GM12875 (cell line): Measurements from ENCODE around the gene LTBP3.
"Not testable (repeated sequence)": the region's sequence is repeated elsewhere in the genome, so short reads cannot be mapped to it uniquely, and the experiment has no call there.

Experiments
- H3K4me3 ChIP-seq: one replicate; pipeline ENCODE4 v1.5.1; 2011; ENCODE audit warnings: low read depth, low read length, control low read depth
- TF ChIP-seq, protein P1 (sequence below): IDR thresholded peaks from 2 replicates; pipeline ENCODE4 v1.5.1; 2011; ENCODE audit warnings: low read depth, mild to moderate bottlenecking, control low read depth, inconsistent platforms, low read length, moderate library complexity, borderline replicate concordance; ENCODE audit not compliant: insufficient read depth

The LTBP3 gene

DNA sequence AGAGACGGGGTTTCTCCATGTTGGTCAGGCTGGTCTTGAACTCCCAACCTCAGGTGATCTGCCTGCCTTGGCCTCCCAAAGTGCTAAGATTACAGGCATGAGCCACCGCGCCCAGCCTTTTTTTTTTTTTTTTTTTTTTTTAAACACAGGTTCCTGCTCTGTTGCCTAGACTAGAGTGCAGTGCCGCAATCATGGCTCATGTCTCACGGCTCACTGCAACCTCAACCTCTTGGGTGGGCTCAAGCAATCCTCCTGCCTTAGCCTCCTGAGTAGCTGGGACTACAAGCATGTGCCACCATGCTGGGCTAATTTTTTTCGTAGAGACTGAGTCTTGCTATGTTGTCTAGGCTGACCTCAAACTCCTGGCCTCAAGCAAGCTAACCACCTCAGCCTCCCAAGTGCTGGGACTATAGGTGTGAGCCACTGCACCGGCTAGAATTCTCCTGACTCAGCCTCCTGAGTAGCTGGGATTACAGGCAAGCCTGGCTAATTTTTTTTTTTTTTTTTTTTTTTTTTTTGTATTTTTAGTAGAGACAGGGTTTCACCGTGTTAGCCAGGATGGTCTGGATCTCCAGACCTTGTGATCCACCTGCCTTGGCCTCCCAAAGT, 39.1 kb downstream of the LTBP3 start:
- not testable (repeated sequence) for H3K4me3 ChIP-seq

DNA sequence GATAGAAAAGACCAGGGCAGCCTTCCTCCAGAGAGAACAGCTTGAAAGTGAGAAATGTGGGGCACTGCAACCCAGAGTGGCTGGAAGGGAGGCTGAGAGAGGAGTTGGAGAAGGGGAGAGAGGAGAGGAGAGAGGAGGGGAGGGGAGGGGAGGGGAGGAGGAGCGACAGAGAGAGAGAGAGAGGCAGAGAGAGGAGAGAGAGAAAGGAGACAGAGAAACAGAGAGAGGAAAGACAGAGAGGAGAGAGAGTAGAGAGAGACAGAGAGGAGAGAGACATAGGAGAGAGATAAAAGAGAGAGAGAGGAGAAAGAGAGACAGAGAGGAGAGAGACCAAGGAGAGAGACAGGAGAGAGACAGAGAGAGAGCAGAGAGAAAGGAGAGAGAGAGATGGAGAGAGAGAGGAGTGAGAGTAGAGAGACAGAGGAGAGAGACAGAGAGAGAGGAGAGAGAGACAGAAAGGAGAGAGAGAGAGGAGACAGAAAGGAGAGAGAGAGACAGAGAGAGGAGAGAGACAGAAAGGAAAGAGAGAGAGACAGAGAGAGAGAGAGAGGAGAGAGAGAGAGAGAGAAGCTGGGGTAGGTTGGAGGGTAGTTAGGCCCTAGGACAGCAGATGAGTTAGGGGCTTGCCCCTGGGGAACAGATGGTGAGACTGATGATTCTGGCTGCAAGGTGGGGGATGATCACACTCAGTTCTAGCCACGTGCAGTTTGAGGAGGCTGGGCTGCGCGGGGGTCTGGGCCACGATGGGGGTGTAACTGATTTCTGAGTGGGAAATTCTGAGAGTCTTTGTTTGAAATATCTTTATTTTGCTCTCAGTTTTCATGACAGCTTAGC, 41.8 kb downstream of the LTBP3 start:
- TF ChIP-seq, protein P1, sequence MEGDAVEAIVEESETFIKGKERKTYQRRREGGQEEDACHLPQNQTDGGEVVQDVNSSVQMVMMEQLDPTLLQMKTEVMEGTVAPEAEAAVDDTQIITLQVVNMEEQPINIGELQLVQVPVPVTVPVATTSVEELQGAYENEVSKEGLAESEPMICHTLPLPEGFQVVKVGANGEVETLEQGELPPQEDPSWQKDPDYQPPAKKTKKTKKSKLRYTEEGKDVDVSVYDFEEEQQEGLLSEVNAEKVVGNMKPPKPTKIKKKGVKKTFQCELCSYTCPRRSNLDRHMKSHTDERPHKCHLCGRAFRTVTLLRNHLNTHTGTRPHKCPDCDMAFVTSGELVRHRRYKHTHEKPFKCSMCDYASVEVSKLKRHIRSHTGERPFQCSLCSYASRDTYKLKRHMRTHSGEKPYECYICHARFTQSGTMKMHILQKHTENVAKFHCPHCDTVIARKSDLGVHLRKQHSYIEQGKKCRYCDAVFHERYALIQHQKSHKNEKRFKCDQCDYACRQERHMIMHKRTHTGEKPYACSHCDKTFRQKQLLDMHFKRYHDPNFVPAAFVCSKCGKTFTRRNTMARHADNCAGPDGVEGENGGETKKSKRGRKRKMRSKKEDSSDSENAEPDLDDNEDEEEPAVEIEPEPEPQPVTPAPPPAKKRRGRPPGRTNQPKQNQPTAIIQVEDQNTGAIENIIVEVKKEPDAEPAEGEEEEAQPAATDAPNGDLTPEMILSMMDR: no peak
- H3K4me3 ChIP-seq: no peak overlapping the region

DNA sequence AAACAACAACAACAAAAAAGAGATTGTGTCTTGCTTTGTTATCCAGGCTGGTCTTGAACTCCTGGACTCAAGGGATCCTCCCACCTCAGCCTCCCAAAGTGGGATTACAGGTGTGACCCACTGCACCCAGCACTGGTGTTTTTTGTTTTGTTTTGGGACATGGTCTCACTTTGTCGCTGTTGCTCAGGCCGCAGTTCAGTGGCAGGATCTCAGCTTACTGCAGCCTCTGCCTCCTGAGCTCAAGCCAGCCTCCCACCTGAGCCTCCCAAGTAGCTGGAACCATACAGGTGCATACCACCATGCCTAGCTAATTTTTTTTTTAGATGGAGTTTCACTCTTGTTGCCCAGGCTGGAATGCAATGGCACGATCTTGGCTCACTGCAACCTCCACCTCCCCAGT, 45.8 kb downstream of the LTBP3 start:
- H3K4me3 ChIP-seq: not testable (repeated sequence)

DNA sequence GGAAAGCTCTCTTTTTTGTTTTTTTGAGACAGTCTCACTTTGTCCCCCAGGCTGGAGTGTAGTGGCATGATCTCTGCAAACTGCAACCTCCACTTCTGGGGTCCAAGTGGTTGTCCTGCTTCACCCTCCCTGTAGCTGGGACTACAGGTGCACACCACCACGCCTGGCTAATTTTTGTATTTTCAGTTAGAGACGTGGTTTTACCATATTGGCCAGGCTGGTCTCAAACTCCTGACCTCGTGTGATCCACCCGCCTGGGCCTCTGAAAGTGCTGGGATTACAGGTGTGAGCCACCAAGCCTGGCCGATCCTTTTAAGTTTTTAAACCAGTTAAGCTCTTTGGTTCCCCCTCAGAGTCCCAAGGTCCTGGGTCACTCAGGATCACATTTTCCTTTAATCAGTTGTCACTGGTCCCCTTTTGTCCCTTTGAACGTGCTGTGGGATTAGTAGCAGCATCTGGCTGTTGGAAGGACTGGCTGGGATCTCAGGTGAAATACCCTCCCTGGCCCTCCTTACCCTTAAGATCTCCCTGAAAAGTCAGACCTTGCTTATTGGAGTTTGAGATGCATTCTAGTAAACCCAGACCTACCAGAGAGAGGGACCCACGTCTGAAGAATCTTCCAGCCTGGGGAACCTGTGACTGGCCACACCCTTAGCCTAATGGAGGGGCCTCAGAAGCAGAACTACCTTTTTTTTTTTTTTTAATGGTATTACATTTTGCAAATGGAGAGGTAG, 51.2 kb downstream of the LTBP3 start:
- TF ChIP-seq, protein P1: no peak
- H3K4me3 ChIP-seq: no peak overlapping the region

DNA sequence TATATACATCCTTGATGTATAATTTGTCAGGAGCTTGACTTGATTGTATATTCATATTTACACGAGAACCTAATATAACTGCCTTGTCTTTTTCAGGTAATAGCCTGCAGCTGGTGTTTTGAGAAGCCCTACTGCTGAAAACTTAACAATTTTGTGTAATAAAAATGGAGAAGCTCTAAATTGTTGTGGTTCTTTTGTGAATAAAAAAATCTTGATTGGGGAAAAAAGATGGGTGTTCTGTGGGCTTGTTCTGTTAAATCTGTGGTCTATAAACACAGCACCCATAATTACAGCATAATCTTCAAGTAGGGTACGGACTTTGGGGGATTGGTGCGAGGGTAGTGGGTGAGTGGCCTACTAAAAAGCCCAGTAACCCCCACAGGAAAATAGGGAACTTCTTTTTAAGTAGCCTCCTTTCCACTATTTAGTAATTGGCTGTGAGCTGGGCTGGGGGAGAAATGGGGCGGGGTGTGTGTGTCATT, 51.8 kb downstream of the LTBP3 start:
- TF ChIP-seq, protein P1: no peak
- H3K4me3 ChIP-seq: peak overlapping the region; percentile 6

DNA sequence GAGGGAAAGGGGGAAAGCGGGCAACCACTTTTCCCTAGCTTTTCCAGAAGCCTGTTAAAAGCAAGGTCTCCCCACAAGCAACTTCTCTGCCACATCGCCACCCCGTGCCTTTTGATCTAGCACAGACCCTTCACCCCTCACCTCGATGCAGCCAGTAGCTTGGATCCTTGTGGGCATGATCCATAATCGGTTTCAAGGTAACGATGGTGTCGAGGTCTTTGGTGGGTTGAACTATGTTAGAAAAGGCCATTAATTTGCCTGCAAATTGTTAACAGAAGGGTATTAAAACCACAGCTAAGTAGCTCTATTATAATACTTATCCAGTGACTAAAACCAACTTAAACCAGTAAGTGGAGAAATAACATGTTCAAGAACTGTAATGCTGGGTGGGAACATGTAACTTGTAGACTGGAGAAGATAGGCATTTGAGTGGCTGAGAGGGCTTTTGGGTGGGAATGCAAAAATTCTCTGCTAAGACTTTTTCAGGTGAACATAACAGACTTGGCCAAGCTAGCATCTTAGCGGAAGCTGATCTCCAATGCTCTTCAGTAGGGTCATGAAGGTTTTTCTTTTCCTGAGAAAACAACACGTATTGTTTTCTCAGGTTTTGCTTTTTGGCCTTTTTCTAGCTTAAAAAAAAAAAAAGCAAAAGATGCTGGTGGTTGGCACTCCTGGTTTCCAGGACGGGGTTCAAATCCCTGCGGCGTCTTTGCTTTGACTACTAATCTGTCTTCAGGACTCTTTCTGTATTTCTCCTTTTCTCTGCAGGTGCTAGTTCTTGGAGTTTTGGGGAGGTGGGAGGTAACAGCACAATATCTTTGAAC, 52.5 kb downstream of the LTBP3 start:
- TF ChIP-seq, protein P1: no peak
- H3K4me3 ChIP-seq: peak overlapping the region; percentile 50

DNA sequence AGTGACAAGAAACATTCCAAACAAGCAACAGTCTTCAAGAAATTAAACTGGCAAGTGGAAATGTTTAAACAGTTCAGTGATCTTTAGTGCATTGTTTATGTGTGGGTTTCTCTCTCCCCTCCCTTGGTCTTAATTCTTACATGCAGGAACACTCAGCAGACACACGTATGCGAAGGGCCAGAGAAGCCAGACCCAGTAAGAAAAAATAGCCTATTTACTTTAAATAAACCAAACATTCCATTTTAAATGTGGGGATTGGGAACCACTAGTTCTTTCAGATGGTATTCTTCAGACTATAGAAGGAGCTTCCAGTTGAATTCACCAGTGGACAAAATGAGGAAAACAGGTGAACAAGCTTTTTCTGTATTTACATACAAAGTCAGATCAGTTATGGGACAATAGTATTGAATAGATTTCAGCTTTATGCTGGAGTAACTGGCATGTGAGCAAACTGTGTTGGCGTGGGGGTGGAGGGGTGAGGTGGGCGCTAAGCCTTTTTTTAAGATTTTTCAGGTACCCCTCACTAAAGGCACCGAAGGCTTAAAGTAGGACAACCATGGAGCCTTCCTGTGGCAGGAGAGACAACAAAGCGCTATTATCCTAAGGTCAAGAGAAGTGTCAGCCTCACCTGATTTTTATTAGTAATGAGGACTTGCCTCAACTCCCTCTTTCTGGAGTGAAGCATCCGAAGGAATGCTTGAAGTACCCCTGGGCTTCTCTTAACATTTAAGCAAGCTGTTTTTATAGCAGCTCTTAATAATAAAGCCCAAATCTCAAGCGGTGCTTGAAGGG, 53.3 kb downstream of the LTBP3 start:
- peak overlapping the region; percentile 90 for H3K4me3 ChIP-seq
- TF ChIP-seq, protein P1: no peak
